Astrocyte of the spinal cord (primary cell): Measurements from ENCODE around the gene NUP133.

Experiments used
- DNase-seq: peaks from one replicate; pipeline ENCODE4 v3.0.0; 2011; ENCODE audit warnings: low read depth, low spot score
- H3K4me3 ChIP-seq: 2 replicates; pipeline ENCODE4 v1.5.1; 2011; ENCODE audit warnings: low read depth, mild to moderate bottlenecking, low read length, moderate library complexity
- in situ Hi-C: cut with HindIII; loops from 2 replicates; pipeline ENCODE4 v1.10.0; 2017; ENCODE audit warnings: low sequenced_read_pairs
- TF ChIP-seq, protein P1 (sequence below): IDR thresholded peaks from 2 replicates; pipeline ENCODE4 v1.5.1; 2012; ENCODE audit warnings: low read depth, mild to moderate bottlenecking, low read length, inconsistent platforms

The NUP133 gene

DNA sequence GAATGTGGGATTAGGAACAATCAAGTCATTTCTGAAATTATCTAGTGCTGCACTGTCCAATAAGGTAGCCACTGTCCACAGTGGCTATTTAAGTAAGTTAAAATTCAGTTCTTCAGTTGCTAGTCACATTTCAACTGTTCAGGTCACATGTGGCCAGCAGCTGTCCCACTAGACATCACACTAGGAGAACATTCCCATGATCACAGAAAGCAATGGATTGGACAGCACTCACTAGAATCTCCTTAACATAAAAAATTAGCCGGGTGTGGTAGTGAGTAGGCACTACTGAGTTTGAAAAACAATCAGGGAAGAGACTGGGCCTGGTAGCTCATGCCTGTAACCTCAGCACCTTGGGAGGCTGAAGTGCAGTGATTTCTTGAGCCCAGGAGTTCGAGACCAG, 33.6 kb downstream of the NUP133 start:
- TF ChIP-seq, protein P1, sequence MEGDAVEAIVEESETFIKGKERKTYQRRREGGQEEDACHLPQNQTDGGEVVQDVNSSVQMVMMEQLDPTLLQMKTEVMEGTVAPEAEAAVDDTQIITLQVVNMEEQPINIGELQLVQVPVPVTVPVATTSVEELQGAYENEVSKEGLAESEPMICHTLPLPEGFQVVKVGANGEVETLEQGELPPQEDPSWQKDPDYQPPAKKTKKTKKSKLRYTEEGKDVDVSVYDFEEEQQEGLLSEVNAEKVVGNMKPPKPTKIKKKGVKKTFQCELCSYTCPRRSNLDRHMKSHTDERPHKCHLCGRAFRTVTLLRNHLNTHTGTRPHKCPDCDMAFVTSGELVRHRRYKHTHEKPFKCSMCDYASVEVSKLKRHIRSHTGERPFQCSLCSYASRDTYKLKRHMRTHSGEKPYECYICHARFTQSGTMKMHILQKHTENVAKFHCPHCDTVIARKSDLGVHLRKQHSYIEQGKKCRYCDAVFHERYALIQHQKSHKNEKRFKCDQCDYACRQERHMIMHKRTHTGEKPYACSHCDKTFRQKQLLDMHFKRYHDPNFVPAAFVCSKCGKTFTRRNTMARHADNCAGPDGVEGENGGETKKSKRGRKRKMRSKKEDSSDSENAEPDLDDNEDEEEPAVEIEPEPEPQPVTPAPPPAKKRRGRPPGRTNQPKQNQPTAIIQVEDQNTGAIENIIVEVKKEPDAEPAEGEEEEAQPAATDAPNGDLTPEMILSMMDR, result no peak
- in situ Hi-C loops, result no loop called here
- no peak for DNase-seq
- H3K4me3 ChIP-seq, result no peak overlapping the region

DNA sequence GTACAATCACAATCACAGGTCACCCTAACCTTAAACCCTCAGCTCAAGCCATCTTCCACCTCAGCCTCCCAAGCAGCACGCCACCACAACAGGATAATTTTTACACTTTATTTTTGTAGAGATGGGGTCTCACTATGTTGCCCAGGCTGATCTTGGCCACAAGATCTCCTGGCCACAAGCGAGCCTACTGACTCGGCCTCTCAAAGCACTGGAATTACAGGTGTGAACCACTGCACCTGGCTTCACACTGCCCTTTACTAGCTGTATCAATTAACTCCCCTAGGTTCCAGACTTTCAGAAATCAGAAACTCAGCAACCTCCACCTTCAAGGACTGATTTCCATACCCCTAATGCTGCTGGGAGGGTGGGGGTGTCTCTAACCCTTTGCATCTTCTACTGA, 37.0 kb downstream of the NUP133 start:
- H3K4me3 ChIP-seq, result no peak overlapping the region
- in situ Hi-C loops, result no loop called here
- TF ChIP-seq, protein P1, result no peak
- DNase-seq, result no peak

DNA sequence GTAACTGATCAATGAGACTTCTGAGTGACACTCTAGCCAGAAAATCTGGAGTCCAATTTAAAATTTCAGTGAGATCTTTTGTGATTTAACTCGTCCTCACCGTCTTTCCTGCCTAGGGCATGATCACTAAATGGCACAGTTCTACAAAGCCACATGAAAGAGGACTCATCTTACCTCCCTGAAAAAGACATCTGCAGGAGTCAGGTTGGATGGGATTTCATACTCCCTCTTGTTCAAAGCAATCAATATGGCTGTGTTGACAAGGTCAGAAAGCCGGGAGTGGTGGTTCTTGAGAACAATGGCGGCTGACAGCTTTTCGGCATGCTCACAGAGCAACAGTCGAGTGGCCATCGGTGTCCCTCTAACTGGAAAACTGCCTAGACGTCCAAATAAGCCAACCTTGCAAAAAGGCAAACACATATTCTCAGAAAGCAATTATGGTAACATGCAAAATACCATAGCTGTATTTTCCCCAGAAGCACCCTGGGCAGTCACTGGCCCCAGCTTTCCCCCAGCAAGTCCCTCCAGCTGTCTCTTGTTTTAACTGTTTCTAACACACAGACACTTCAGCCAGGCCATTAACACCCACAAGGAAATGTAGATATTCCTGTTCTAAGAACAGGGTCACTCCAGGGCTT, 37.6 kb downstream of the NUP133 start:
- in situ Hi-C loops, result no loop called here
- TF ChIP-seq, protein P1, result no peak

DNA sequence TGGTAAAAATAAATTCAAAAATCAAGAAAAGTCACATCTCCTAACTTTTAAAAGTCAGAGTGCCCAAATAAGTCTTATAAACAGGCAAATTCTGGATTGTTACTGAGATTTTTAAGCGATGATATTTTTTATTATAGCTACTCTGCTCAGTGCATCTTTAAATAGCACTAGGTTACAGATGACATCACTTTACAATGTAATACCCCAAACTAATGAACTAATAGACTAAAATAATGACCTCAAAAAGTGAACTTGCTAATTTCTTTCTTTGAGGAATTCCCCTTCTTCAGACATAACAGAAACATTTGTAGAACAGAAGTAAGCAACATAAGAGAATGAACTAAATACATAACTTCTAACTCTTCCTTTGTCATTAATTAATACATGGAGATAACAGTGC, 41.3 kb downstream of the NUP133 start:
- in situ Hi-C loops, result no loop called here

More for the DNA sequence above, 37.6 kb downstream of the NUP133 start:
- no peak for DNase-seq
- H3K4me3 ChIP-seq, result no peak overlapping the region

DNA sequence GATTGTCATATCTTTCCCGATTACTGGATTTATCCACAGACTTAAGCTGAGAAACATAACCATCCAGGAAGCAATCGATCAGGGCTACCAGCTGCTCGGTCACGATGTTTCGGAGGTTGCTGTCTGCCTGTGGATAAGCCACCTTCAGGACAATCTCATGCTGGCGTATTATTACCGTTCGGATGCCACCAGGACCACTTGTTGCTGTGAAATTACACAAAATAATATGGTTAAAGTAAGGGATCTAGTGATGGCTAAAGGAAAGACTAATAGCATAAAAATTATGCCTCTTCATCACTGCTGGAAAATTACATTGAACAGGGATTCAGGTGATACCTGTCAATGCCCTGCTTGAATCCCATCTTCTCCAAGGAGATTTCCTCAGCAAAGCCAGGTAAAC, 43.5 kb downstream of the NUP133 start:
- H3K4me3 ChIP-seq, result no peak overlapping the region
- TF ChIP-seq, protein P1, result no peak
- in situ Hi-C loops, result no loop called here
- DNase-seq, result no peak

More for the DNA sequence above, 41.3 kb downstream of the NUP133 start:
- H3K4me3 ChIP-seq, result no peak overlapping the region
- TF ChIP-seq, protein P1, result no peak
- DNase-seq, result no peak

DNA sequence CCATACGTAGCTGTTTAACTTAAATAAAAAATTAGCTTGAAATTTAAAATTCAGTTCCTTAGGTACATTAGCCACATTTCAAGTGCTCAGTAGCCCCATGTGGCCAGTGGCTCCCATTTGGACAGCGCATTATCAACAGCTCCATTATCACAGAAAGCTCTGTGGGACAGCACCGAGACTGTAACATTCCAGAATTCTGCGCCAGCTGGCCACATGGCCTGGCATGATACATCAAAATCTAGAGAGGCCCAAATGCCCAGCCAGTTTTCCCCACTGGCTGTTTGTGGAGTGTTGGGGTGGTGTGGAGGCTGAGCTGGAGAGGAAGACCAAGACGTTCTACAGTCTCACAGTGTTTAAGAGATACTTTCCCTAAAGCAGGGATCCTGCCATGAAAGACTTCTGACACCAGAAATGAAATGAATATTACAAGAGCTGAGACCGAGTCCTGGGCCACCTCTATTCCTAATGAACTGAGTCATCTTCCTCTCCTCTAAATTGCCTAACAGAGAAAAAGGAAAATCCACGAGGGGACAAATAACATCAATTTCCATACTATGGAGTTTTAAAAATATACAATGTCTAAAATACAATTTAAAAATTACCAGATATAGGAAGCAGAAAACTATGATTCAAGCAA, 47.0 kb downstream of the NUP133 start:
- H3K4me3 ChIP-seq, result no peak overlapping the region
- in situ Hi-C loops, result no loop called here
- no peak for DNase-seq
- TF ChIP-seq, protein P1, result no peak
